ENCODE measurements around the gene HTR2B. TPM values are rescaled to one million over a fixed set of nuclear protein-coding genes. Genes with fewer than 3 reads are reported as not detected.

HTR2B gene
- total RNA-seq, 1 donor: 2.9 TPM

DNA sequence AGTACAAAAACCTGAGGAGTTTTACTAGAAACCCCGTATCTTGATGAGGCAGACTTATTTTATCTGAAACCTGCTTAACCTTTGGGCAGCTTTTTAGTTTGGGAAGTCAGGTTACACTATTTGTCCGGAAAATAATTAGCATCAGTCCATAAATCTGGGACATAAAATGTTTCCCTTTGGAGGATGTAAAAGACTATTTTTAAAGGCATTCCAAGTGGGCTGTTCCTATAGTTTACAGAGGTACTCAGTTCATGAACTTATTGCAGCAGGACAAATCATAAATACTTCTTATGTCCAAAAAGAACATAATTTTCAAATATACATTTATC lies 6.3 kb downstream of the HTR2B start:
- no peaks in the 10 kb centered on the region for H3K27me3 ChIP-seq (ENCODE audit: insufficient read depth, low read length)
- no peak for DNase-seq (ENCODE audit: insufficient read length, low spot score, missing footprints)
- H3K4me2 ChIP-seq (ENCODE audit: insufficient read depth, low read length): no peak overlapping the region
- H3K27ac ChIP-seq (ENCODE audit: low read depth, low read length): no peak overlapping the region
- H3K36me3 ChIP-seq (ENCODE audit: insufficient read depth, low read length): no peaks in the 10 kb centered on the region
- TF ChIP-seq, protein P1, sequence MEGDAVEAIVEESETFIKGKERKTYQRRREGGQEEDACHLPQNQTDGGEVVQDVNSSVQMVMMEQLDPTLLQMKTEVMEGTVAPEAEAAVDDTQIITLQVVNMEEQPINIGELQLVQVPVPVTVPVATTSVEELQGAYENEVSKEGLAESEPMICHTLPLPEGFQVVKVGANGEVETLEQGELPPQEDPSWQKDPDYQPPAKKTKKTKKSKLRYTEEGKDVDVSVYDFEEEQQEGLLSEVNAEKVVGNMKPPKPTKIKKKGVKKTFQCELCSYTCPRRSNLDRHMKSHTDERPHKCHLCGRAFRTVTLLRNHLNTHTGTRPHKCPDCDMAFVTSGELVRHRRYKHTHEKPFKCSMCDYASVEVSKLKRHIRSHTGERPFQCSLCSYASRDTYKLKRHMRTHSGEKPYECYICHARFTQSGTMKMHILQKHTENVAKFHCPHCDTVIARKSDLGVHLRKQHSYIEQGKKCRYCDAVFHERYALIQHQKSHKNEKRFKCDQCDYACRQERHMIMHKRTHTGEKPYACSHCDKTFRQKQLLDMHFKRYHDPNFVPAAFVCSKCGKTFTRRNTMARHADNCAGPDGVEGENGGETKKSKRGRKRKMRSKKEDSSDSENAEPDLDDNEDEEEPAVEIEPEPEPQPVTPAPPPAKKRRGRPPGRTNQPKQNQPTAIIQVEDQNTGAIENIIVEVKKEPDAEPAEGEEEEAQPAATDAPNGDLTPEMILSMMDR (IDR thresholded peaks at IDR 0.05; ENCODE audit: extremely low read depth, low read depth, low read length): no peak
- no peaks in the 10 kb centered on the region for H3K9me3 ChIP-seq (ENCODE audit: low read depth, low read length)
- no peaks in the 10 kb centered on the region for H4K20me1 ChIP-seq (ENCODE audit: insufficient read depth, low read length)
- no peak overlapping the region for H3K4me3 ChIP-seq (ENCODE audit: insufficient read depth, low read length)
- peaks cover 13% of the 10 kb centered on the region for H3K4me1 ChIP-seq (ENCODE audit: insufficient read depth, low read length)
- H3K79me2 ChIP-seq (ENCODE audit: insufficient read depth, low read length): peaks cover 16% of the 10 kb centered on the region
- no peak overlapping the region for H2AFZ ChIP-seq (ENCODE audit: low read length)

DNA sequence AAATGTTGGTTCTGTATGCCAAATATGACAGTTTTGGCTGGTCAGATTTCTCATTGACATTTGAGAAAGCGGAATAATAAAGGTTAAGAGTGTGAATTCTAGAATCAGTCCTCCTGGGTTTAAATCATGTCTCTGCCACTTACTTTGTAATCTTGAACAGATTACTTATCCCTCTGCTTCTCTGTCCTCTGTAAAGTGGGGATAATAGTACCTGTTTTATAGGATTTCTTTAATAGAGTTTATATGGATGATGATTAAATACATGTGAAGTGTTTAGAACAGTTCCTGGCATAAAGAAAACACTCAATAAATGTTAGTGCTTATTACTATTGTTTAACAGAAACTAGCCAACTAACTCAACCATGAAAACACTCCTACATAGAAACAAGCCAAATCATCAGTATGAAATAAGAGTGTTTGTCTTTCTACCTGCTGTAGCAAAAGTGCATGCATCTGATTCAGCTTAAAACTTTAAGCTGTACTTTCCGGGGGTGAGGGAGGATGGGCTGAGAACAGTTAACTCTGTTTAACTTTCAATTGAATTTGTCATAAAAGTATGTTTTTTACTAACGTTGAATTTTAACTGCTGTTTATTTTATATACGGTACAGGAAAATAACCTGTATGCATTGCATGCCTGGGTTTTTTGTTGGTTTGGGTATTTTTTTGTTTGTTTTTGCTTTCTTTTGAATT lies 6.8 kb downstream of the HTR2B start:
- TF ChIP-seq, protein P1 (IDR thresholded peaks at IDR 0.05; ENCODE audit: extremely low read depth, low read depth, low read length): no peak
- H3K36me3 ChIP-seq (ENCODE audit: insufficient read depth, low read length): no peaks in the 10 kb centered on the region
- no peak overlapping the region for H3K27ac ChIP-seq (ENCODE audit: low read depth, low read length)
- no peak overlapping the region for H3K4me2 ChIP-seq (ENCODE audit: insufficient read depth, low read length)
- H3K27me3 ChIP-seq (ENCODE audit: insufficient read depth, low read length): no peaks in the 10 kb centered on the region
- DNase-seq (ENCODE audit: insufficient read length, low spot score, missing footprints): no peak
- H3K9me3 ChIP-seq (ENCODE audit: low read depth, low read length): no peaks in the 10 kb centered on the region
- H4K20me1 ChIP-seq (ENCODE audit: insufficient read depth, low read length): no peaks in the 10 kb centered on the region
- peaks cover 8% of the 10 kb centered on the region for H3K4me1 ChIP-seq (ENCODE audit: insufficient read depth, low read length)
- H3K79me2 ChIP-seq (ENCODE audit: insufficient read depth, low read length): peaks cover 17% of the 10 kb centered on the region
- H2AFZ ChIP-seq (ENCODE audit: low read length): no peak overlapping the region
- H3K4me3 ChIP-seq (ENCODE audit: insufficient read depth, low read length): no peak overlapping the region

DNA sequence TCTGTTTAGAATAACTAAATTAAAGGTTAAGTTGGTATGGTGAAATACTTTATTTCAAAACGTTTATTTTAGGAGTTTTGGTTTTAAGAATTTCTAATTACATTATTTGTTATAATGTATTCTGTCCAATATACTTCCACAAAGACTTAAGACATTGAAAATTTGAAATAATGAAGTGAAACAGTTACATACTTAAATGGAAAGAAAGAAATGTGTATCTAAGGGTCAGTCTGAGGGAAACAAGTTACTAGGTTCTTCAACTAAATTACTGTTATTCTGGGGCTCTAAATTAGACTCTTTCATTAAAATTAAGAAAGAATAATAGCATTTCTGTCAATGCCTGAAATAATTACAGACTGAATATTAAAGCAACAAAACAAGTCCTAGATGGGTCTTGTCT lies 7.7 kb downstream of the HTR2B start:
- no peak overlapping the region for H3K27ac ChIP-seq (ENCODE audit: low read depth, low read length)
- H3K4me3 ChIP-seq (ENCODE audit: insufficient read depth, low read length): no peak overlapping the region
- peaks cover 19% of the 10 kb centered on the region for H3K79me2 ChIP-seq (ENCODE audit: insufficient read depth, low read length)
- DNase-seq (ENCODE audit: insufficient read length, low spot score, missing footprints): no peak
- H4K20me1 ChIP-seq (ENCODE audit: insufficient read depth, low read length): no peaks in the 10 kb centered on the region
- no peaks in the 10 kb centered on the region for H3K36me3 ChIP-seq (ENCODE audit: insufficient read depth, low read length)
- peaks cover 7% of the 10 kb centered on the region for H3K4me1 ChIP-seq (ENCODE audit: insufficient read depth, low read length)
- TF ChIP-seq, protein P1 (IDR thresholded peaks at IDR 0.05; ENCODE audit: extremely low read depth, low read depth, low read length): no peak
- H2AFZ ChIP-seq (ENCODE audit: low read length): no peak overlapping the region
- no peak overlapping the region for H3K4me2 ChIP-seq (ENCODE audit: insufficient read depth, low read length)
- H3K27me3 ChIP-seq (ENCODE audit: insufficient read depth, low read length): no peaks in the 10 kb centered on the region
- H3K9me3 ChIP-seq (ENCODE audit: low read depth, low read length): no peaks in the 10 kb centered on the region

DNA sequence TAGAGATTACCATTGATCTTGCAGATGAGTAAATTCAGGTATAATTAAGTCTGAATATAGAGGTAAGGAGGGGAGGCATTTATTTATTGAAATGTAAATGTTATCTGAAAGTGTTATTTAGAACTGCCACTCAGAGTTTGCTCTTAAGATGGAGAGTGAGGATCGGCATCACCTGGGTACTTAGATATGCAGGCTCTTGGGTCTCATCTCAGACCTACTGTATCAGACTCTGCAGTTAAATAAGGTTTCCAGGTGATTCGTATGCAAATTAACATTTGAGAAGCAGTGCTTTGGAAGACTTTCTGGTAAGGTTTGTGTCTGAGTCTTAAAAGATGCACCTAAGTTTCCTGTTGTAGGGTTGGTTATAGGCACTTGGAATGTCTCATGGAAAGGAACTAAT lies 9.2 kb downstream of the HTR2B start:
- peaks cover 20% of the 10 kb centered on the region for H3K4me1 ChIP-seq (ENCODE audit: insufficient read depth, low read length)
- no peaks in the 10 kb centered on the region for H3K27me3 ChIP-seq (ENCODE audit: insufficient read depth, low read length)
- H4K20me1 ChIP-seq (ENCODE audit: insufficient read depth, low read length): no peaks in the 10 kb centered on the region
- TF ChIP-seq, protein P1 (IDR thresholded peaks at IDR 0.05; ENCODE audit: extremely low read depth, low read depth, low read length): no peak
- no peak overlapping the region for H3K27ac ChIP-seq (ENCODE audit: low read depth, low read length)
- no peaks in the 10 kb centered on the region for H3K36me3 ChIP-seq (ENCODE audit: insufficient read depth, low read length)
- H3K9me3 ChIP-seq (ENCODE audit: low read depth, low read length): no peaks in the 10 kb centered on the region
- H3K79me2 ChIP-seq (ENCODE audit: insufficient read depth, low read length): peaks cover 19% of the 10 kb centered on the region
- H3K4me3 ChIP-seq (ENCODE audit: insufficient read depth, low read length): no peak overlapping the region
- H3K4me2 ChIP-seq (ENCODE audit: insufficient read depth, low read length): no peak overlapping the region
- no peak overlapping the region for H2AFZ ChIP-seq (ENCODE audit: low read length)
- no peak for DNase-seq (ENCODE audit: insufficient read length, low spot score, missing footprints)
